Measurements from ENCODE around the gene KIF4A. TPM values are rescaled to one million over a fixed set of nuclear protein-coding genes. Genes with fewer than 3 reads are reported as not detected.

The KIF4A gene
- total RNA-seq, 4 donors from 2014 or later, result 0.13 to 0.47 (median 0.17) TPM

GRCh38 chrX:70436343-70436742 lies 146.4 kb downstream of the KIF4A start:
- Histone ChIP-seq H3K4me3 (no peak overlapping the region), H3K36me3 (no peaks in the 10 kb centered on the region), H3K27ac (no peak overlapping the region), H3K27me3 (peaks cover 8% of the 10 kb centered on the region), H3K4me1 (peaks cover 0 to 14% (median 0%) of the 10 kb centered on the region in 3 donors), H3K9me3 (no peaks in the 10 kb centered on the region)
- 70% methylated on average over 2 of the region's 16 CpGs; no CpG with 5 or more reads in 1 of the 2 donors for WGBS, 2 donors (ENCODE audit: low coverage in 1 of 2)
- TF ChIP-seq CTCF (IDR thresholded peaks at IDR 0.05) (no peak), POLR2AphosphoS5 (IDR thresholded peaks at IDR 0.05) (no peak), POLR2A (IDR thresholded peaks at IDR 0.05) (no peak), EP300 (IDR thresholded peaks at IDR 0.05) (no peak)
- ATAC-seq, result no peak

- H3K9me3 ChIP-seq, result no peaks in the 10 kb centered on the region
- H3K27ac ChIP-seq, result no peak overlapping the region
- no peaks in the 10 kb centered on the region for H3K36me3 ChIP-seq
- peaks cover 0 to 14% (median 0%) of the 10 kb centered on the region in 3 donors for H3K4me1 ChIP-seq
- no peak overlapping the region for H3K4me3 ChIP-seq
- TF ChIP-seq CTCF (IDR thresholded peaks at IDR 0.05), result no peak
- TF ChIP-seq EP300 (IDR thresholded peaks at IDR 0.05), result no peak
- no peak for TF ChIP-seq POLR2A (IDR thresholded peaks at IDR 0.05)
- no peak for TF ChIP-seq POLR2AphosphoS5 (IDR thresholded peaks at IDR 0.05)
- 36 to 61% methylated on average over 2 of the region's 2 CpGs for WGBS, 2 donors (ENCODE audit: low coverage in 1 of 2)
- peaks cover 8% of the 10 kb centered on the region for H3K27me3 ChIP-seq
- ATAC-seq, result no peak
These were observed 147.1 kb downstream of the KIF4A start for GRCh38 chrX:70437011-70437410.

GRCh38 chrX:70437921-70438665 lies 148.2 kb downstream of the KIF4A start:
- Histone ChIP-seq H3K27ac (no peak overlapping the region), H3K36me3 (no peaks in the 10 kb centered on the region), H3K9me3 (no peaks in the 10 kb centered on the region), H3K27me3 (peaks cover 8% of the 10 kb centered on the region), H3K4me1 (peaks cover 0 to 14% (median 0%) of the 10 kb centered on the region in 3 donors), H3K4me3 (no peak overlapping the region)
- TF ChIP-seq POLR2AphosphoS5 (IDR thresholded peaks at IDR 0.05) (no peak), EP300 (IDR thresholded peaks at IDR 0.05) (no peak), POLR2A (IDR thresholded peaks at IDR 0.05) (no peak), CTCF (IDR thresholded peaks at IDR 0.05) (no peak)
- WGBS, 2 donors (ENCODE audit: low coverage in 1 of 2), result 75 to 78% methylated on average over 4 to 7 of the region's 8 CpGs
- no peak for ATAC-seq

GRCh38 chrX:70439016-70439415 lies 149.1 kb downstream of the KIF4A start:
- H3K9me3 ChIP-seq, result no peaks in the 10 kb centered on the region
- ATAC-seq, result no peak
- TF ChIP-seq EP300 (IDR thresholded peaks at IDR 0.05), result no peak
- TF ChIP-seq POLR2A (IDR thresholded peaks at IDR 0.05), result no peak
- TF ChIP-seq POLR2AphosphoS5 (IDR thresholded peaks at IDR 0.05), result no peak
- no peak for TF ChIP-seq CTCF (IDR thresholded peaks at IDR 0.05)
- H3K27me3 ChIP-seq, result peaks cover 8% of the 10 kb centered on the region
- no peaks in the 10 kb centered on the region for H3K36me3 ChIP-seq
- peaks cover 0 to 8% (median 0%) of the 10 kb centered on the region in 3 donors for H3K4me1 ChIP-seq
- H3K27ac ChIP-seq, result no peak overlapping the region
- no CpG with 5 or more reads among the region's 1 CpG for WGBS, 2 donors (ENCODE audit: low coverage in 1 of 2)
- H3K4me3 ChIP-seq, result no peak overlapping the region

GRCh38 chrX:70442224-70442623 lies 152.3 kb downstream of the KIF4A start:
- H3K27ac ChIP-seq, result no peak overlapping the region
- H3K4me3 ChIP-seq, result no peak overlapping the region
- TF ChIP-seq CTCF (IDR thresholded peaks at IDR 0.05), result no peak
- TF ChIP-seq POLR2AphosphoS5 (IDR thresholded peaks at IDR 0.05), result no peak
- no peak for TF ChIP-seq POLR2A (IDR thresholded peaks at IDR 0.05)
- TF ChIP-seq EP300 (IDR thresholded peaks at IDR 0.05), result no peak
- WGBS, 2 donors (ENCODE audit: low coverage in 1 of 2), result 49 to 80% methylated on average over 1 to 2 of the region's 6 CpGs
- peaks cover 20% of the 10 kb centered on the region for H3K27me3 ChIP-seq
- no peaks in the 10 kb centered on the region for H3K36me3 ChIP-seq
- no peaks in the 10 kb centered on the region for H3K9me3 ChIP-seq
- ATAC-seq, result no peak
- peaks cover 0 to 11% (median 0%) of the 10 kb centered on the region in 3 donors for H3K4me1 ChIP-seq

Data from gastroesophageal sphincter (tissue), 4 donors.